Measurements from ENCODE around the gene ADD1.

GRCh38 chr4:2898001-2898400, 54.4 kb downstream of the ADD1 start:
- no peak for TF ChIP-seq EZH2 (IDR thresholded peaks at IDR 0.05; ENCODE audit: low read depth)
- TF ChIP-seq, protein P1, sequence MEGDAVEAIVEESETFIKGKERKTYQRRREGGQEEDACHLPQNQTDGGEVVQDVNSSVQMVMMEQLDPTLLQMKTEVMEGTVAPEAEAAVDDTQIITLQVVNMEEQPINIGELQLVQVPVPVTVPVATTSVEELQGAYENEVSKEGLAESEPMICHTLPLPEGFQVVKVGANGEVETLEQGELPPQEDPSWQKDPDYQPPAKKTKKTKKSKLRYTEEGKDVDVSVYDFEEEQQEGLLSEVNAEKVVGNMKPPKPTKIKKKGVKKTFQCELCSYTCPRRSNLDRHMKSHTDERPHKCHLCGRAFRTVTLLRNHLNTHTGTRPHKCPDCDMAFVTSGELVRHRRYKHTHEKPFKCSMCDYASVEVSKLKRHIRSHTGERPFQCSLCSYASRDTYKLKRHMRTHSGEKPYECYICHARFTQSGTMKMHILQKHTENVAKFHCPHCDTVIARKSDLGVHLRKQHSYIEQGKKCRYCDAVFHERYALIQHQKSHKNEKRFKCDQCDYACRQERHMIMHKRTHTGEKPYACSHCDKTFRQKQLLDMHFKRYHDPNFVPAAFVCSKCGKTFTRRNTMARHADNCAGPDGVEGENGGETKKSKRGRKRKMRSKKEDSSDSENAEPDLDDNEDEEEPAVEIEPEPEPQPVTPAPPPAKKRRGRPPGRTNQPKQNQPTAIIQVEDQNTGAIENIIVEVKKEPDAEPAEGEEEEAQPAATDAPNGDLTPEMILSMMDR (conservative IDR thresholded peaks at IDR 0.05): no peak
